Glomerular visceral epithelial cell (primary cell): ENCODE measurements around the gene LCMT1.
A peak's percentile ranks its signal among the peaks of the same experiment; 100 is the strongest.
"Not testable (repeated sequence)": the region's sequence is repeated elsewhere in the genome, so short reads cannot be mapped to it uniquely, and the experiment has no call there.

Source experiments
- DNase-seq: peaks from one replicate; pipeline ENCODE4 v3.0.0-alpha.2; 2016; ENCODE audit errors: extremely low spot score

Gene LCMT1

DNA sequence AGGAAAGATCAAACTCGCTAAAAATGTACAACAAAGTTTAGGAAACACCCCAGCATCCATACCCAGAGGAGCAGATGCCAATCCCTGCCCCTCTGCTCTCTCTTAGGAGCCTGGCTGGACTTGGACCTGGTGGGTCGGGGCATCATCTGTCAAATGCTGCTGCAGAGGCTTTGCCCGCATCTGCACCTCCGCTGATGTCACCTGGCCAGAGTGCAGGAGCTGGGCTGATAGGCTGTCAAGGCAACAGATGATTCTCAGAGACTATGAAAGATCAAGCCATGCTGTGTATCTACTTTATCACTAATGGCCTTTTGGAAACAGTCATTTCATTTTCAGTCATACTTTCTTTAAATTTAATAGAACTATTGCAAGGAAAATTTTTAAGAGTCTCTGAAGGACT lies 15.9 kb upstream of the LCMT1 start:
- DNase-seq, result no peak

GRCh38 chr16:25097276-25097975 lies 14.1 kb upstream of the LCMT1 start:
- DNase-seq, result no peak

- DNase-seq, result no peak
Measured at GRCh38 chr16:25100511-25100910, 11.0 kb upstream of the LCMT1 start.

GRCh38 chr16:25106567-25107465 lies 4.7 kb upstream of the LCMT1 start:
- DNase-seq, result peak; percentile 83

DNA sequence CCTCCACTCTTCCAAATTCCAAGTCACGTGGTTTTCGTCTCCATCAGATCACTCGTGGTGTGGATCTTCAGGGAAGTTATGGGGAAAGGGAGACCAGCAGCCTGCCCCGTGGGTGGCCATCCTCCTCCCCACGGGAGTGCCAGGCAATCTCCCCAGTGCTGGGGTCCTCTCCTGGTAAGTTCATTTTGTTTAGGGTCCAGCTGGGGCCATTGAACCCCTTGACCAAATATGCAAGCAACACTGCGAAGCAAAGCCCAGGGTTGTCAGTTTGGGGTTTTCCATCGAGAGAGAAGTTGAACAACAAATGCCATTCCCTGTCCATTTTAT lies 4.1 kb upstream of the LCMT1 start:
- no peak for DNase-seq

GRCh38 chr16:25108054-25108453 lies 3.5 kb upstream of the LCMT1 start:
- DNase-seq, result no peak

GRCh38 chr16:25109643-25110042 lies 1.9 kb upstream of the LCMT1 start:
- peak; percentile 90 for DNase-seq

DNA sequence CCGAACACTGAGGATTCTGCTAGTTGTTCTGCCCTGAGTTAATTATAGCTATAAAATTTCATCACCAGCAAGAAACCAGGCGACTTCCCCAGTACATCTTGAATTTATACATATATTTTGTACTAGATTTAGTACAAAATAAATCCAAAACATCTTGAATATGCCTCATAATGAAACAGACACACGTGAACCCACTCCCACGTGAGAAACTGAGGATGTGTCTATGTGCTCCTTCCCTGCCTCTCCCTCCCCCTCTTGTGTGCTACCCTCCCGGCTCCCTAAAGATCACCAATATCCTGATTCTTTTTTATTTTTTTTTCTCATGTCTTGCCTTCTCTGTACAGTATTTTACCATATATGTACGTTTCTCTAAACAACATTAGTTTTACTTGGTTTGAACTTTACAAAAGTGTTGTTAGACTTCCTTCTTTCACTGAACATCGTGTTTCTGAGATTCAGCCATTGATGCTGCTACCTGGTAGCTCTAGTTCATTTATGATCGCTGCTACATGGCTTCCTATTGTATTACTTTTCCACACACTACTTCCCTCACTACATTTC lies 1.1 kb upstream of the LCMT1 start:
- no peak for DNase-seq

DNA sequence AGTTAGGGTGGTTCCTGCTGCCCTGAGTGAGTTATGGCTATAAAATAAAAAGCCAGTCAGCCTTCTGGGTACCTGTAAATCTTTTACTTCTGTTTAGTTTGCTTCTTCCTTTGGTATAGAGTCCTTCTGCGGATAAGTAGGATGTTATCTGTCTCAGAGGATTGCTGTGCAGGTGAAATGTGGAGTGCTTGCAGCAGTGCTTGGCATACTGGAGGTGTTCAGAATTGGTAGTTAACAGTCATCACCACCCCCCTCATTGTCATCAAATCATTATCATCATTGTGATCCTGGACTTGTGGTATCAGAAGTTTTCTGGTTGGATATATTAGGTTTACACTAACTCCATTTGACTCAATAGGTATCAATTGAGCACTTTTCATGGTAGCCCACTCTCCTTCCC lies 2.6 kb downstream of the LCMT1 start:
- DNase-seq, result no peak

- no peak for DNase-seq
Measured at GRCh38 chr16:25118851-25119578, 7.5 kb downstream of the LCMT1 start.

DNA sequence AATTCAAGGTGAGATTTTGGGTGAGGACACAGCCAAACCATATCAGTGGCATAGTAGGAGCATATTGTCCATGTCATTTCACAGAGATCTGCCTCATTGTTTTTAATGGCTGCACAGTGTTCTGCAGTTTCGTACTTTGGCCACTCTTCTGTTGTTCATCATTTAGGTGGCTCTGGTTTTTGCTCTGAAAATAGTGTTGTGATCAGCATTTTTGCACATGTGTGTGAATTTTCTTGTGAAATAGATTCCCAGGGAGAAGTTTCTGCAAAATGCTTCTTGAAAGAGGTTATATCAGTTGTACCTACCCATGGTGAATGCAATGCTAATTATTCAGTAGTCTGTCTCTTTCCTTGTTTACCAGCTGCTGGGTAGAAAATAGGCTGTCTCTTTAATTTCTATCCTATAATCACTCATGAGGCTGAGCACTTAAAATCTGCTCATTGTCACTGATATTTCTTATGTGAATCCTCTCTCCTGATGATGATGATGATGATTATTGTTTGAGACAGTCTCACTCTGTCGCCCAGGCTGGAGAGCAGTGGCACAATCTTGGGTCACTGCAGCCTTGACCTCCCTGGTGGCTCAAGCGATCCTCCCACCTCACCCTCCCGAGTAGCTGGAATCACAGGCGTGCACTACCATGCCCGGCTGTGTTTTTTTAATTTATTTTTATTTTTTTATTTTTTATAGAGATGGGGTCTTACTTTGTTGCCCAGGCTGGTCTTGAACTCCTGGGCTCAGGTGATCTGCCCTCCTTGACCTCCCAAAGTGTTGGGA lies 10.5 kb downstream of the LCMT1 start:
- DNase-seq, result no peak

DNA sequence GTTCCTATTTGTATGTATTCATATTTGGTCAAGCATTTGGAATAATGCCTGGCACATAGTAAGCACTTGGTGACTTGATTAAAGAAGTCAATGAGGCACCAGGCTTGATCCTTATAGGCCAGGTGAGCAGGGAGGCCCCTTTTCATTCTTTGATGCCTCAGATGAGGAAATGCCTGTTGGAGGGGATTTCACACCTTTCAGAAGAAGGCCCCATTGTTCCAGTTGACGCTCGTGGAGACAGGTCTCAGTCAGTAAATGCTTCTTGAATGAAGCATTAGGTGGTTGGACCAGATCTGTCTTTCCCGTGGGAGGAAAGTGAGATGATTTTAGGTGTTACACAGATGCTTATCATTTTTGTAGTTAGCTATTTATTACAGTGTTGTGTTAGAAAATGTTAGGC lies 13.0 kb downstream of the LCMT1 start:
- DNase-seq, result no peak

GRCh38 chr16:25126086-25126666 lies 14.6 kb downstream of the LCMT1 start:
- peak; percentile 29 for DNase-seq

DNA sequence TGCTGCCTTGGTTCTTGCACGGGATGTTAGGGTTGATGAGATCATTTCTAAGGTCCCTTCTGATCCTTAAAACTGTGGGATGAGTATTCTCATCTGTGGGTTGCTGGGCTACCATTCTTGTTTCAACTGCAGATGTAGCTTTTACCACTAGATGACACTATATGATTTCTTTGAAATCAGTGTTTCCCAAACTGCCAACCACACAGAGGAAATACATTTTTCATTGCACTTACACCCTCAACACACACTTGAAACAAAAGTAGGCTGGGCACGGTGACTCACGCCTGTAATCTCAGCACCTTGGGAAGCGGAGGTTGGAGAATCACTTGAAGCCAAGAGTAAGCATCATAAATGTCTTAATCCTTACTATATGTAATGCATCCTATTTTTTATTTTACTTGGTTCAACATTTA lies 15.3 kb downstream of the LCMT1 start:
- peak; percentile 79 for DNase-seq

DNA sequence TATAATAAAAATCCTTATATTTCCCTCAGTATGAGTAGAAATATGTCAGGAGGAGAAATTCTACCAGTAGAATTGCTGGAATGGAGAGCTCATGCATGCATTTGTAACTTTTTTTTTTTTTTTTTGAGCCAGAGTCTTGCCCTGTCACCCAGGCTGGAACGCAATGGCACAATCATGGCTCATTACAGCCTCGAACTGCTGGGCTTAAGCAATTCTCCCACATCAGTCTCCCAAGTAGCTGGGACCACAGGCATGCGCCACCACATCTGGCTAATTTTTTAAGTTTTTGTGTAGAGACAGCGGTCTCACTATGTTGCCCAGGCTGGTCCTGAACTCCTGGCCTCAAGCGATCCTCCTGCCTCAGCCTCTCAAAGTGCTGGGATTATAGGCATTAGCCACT lies 21.2 kb downstream of the LCMT1 start:
- DNase-seq, result not testable (repeated sequence)

GRCh38 chr16:25134166-25134700 lies 22.7 kb downstream of the LCMT1 start:
- DNase-seq, result no peak

- DNase-seq, result peak; percentile 47
Measured at GRCh38 chr16:25135254-25135878, 23.8 kb downstream of the LCMT1 start.

DNA sequence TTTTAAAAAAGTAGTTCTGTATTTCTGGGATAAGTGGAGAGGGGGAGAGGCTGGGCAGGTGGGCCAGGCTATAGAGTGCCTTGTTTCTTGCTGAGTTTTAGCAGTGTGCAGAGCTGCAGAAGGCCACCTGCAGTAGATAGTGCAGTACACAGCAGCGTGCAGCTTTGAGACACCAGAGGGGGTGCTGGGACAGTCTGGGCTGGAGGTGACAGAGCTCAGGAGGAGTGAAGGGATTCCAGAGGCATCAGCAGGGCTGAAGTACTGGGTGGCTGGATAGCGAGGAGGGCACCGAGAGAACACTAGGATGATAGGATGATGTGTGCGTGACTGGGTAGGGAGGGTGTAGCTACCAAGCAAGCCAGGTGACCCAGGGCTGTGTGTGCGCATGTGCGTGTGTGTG lies 26.6 kb downstream of the LCMT1 start:
- DNase-seq, result no peak

DNA sequence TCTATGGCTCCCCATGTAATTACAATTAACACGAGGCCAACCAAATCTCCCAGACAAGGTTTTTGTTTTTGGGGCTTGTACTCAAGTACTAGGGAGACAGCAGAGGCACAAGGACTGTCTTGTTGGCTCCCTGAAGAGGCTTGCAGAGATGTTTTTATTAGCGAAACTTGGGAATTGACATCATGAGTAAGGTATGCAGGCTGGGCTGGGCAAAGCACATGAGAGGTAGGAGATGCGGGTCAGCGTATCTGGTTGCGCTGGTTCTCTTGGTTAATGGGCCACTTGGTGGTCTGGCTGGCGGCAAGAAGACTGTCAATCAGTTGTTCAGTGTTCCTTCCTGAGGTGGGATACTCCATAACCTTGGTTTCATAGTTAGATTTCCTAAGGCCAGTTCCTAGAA lies 28.9 kb downstream of the LCMT1 start:
- peak; percentile 85 for DNase-seq

DNA sequence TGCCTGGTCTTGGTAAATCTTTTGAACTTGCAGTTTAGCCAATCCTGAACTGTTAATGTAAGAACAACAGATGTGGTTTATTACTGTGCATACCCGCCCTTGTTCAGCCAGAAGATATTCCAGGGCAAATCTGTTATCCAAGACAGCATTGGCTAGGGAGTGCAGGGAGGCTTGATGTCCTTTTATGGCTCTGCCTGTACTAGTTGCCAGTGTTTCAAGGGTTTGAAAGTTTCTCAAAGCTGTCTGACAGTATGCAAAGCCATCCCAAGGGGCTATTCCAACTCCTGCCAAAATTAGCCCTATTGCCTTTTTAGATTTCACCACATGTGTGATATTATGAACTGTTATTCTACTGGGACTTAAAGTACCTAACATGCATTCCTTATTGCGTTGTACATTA lies 30.1 kb downstream of the LCMT1 start:
- DNase-seq, result no peak
